SK-N-MC (cell line): ENCODE results near the gene BACH2.

Experiments used
- DNase-seq: peaks from one replicate; pipeline ENCODE4 v3.0.0-alpha.2; 2011; ENCODE audit warnings: low read depth, low spot score
- H3K27ac ChIP-seq: fragments of 200-600 bp; sonication (generic); 2 replicates; pipeline ENCODE4 v1.5.1; 2016; ENCODE audit warnings: mixed run types
- H3K36me3 ChIP-seq: fragments of 200-600 bp; sonication (generic); 2 replicates; pipeline ENCODE4 v1.6.1; 2017; ENCODE audit warnings: antibody characterized with exemption, low read length, mixed read lengths; ENCODE audit not compliant: insufficient read depth
- H3K4me3 ChIP-seq: fragments of 200-600 bp; sonication (generic); 2 replicates; pipeline ENCODE4 v1.5.1; 2016
- H3K9ac ChIP-seq: fragments of 200-600 bp; sonication (generic); 2 replicates; pipeline ENCODE4 v1.8.0; 2017; ENCODE audit warnings: mixed run types, mixed read lengths; ENCODE audit not compliant: insufficient read length
- H3K9me3 ChIP-seq: fragments of 200-600 bp; sonication (generic); 2 replicates; pipeline ENCODE4 v1.6.1; 2017; ENCODE audit warnings: low read depth, mild to moderate bottlenecking, antibody characterized with exemption, low read length, moderate library complexity, mixed read lengths
- EZH2 ChIP-seq: fragments of 200-600 bp; sonication (generic); IDR thresholded peaks from one replicate; pipeline ENCODE4 v1.6.1; 2017; ENCODE audit warnings: antibody characterized with exemption
- FOXP2 ChIP-seq: optimal IDR thresholded peaks from 2 replicates; pipeline ENCODE3; 2011; ENCODE audit warnings: mild to moderate bottlenecking, moderate library complexity; ENCODE audit not compliant: insufficient read depth; ENCODE audit errors: extremely low read length, control extremely low read depth
- POLR2AphosphoS5 ChIP-seq: IDR thresholded peaks from 2 replicates; pipeline ENCODE4 v1.6.1; 2012; ENCODE audit warnings: mild to moderate bottlenecking, low read depth, low read length, borderline replicate concordance

The BACH2 gene

DNA sequence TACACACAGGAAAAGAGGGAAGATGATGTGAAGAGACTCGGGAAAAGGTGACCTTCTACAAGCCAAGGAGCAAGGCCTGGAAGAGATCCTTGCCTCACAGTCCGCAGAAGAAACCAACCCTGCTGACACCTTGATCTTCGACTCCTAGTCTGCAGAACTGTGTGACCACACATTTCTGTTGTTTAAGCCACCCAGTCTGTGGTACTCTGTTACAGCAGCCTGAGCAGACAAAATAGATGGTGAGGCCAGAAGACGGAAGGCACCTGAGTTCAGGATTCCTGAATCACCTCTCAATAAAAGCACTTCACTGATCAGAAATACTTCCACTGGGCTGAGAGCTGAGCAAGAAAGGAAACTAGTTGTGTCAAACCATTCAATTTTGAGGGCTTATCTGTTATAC is 103.3 kb downstream of the BACH2 start:
- no peak overlapping the region for H3K27ac ChIP-seq
- H3K4me3 ChIP-seq, result no peak overlapping the region
- H3K36me3 ChIP-seq, result no peaks in the 10 kb centered on the region
- TF ChIP-seq EZH2, result no peak
- DNase-seq, result no peak
- no peak overlapping the region for H3K9ac ChIP-seq
- no peaks in the 10 kb centered on the region for H3K9me3 ChIP-seq

DNA sequence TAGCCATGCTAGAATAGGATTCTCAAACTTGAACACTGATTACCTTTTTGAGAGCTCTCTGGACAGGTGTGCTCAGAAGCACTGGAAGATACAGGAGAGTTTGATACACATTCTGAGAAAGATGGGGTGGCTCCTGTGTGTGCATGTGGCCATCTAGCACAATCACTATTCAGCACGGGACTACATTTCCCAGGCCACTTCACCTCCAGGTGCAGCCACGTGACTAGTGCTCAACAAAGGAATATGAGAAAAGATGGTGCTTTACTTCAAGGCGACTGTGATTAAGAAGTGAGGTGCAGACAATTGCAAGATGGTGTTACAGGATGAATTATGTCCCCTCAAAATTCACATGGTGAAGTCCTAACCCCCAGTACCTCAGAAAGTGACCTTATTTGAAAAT is 103.8 kb downstream of the BACH2 start:
- Histone ChIP-seq H3K9ac (no peak overlapping the region), H3K4me3 (no peak overlapping the region), H3K27ac (no peak overlapping the region), H3K36me3 (no peaks in the 10 kb centered on the region), H3K9me3 (no peaks in the 10 kb centered on the region)
- no peak for TF ChIP-seq EZH2
- TF ChIP-seq POLR2AphosphoS5, result no peak
- TF ChIP-seq FOXP2, result no peak
- DNase-seq, result no peak

DNA sequence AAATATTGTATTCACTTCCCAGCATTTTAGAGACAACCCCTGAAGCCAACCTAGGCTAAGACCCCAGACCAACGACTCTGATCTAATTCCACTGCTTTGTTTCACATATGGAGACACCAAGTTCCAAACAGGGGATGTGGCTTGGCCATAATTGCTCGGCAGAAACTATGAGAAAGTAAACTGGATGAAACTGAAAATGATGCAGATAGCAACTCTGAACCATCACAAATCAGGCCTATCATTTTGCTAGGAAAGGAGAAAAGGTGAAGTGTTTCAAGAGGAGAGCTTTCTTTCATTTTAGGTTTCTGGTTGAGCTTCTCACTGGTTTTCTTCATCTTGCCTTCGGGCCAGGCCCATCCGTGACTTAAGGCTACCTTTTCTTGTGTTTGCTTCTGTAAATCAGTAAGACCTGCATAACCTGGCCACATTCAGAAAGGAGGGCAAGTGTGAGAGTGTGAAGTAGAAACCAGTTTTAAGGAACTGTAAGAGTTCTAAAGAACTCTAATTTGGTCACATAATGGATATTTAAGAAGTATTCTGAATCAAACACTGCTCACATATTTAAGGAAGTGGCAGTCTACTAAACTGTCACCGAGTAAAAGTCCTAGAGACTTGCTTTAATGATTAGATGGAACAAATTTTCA is 105.8 kb downstream of the BACH2 start:
- no peak overlapping the region for H3K4me3 ChIP-seq
- no peak for TF ChIP-seq EZH2
- TF ChIP-seq FOXP2, result no peak
- TF ChIP-seq POLR2AphosphoS5, result no peak
- no peak for DNase-seq

GRCh38 chr6:90190131-90190530 is 106.5 kb downstream of the BACH2 start:
- no peak for TF ChIP-seq FOXP2
- no peak for TF ChIP-seq POLR2AphosphoS5
- no peak for TF ChIP-seq EZH2
- no peak overlapping the region for H3K9ac ChIP-seq
- no peaks in the 10 kb centered on the region for H3K9me3 ChIP-seq
- no peak overlapping the region for H3K4me3 ChIP-seq
- H3K27ac ChIP-seq, result no peak overlapping the region
- DNase-seq, result no peak
- no peaks in the 10 kb centered on the region for H3K36me3 ChIP-seq

More for the DNA sequence above, 105.8 kb downstream of the BACH2 start:
- no peaks in the 10 kb centered on the region for H3K9me3 ChIP-seq
- H3K27ac ChIP-seq, result no peak overlapping the region
- no peak overlapping the region for H3K9ac ChIP-seq
- H3K36me3 ChIP-seq, result no peaks in the 10 kb centered on the region

- H3K9me3 ChIP-seq, result no peaks in the 10 kb centered on the region
- TF ChIP-seq POLR2AphosphoS5 (no peak), FOXP2 (no peak), EZH2 (no peak)
- no peak overlapping the region for H3K4me3 ChIP-seq
- H3K36me3 ChIP-seq, result no peaks in the 10 kb centered on the region
- H3K27ac ChIP-seq, result no peak overlapping the region
- H3K9ac ChIP-seq, result no peak overlapping the region
- no peak for DNase-seq
Observed at GRCh38 chr6:90187437-90188121, 109.1 kb downstream of the BACH2 start.

- no peaks in the 10 kb centered on the region for H3K36me3 ChIP-seq
- peak; percentile 48 for DNase-seq
- peak overlapping the region; percentile 17; the same call in 1 of the 2 replicates for H3K4me3 ChIP-seq
- no peak for TF ChIP-seq EZH2
- no peak overlapping the region for H3K27ac ChIP-seq
- H3K9me3 ChIP-seq, result no peaks in the 10 kb centered on the region
- no peak overlapping the region for H3K9ac ChIP-seq
Observed at GRCh38 chr6:90186637-90187371, 109.8 kb downstream of the BACH2 start.

GRCh38 chr6:90186026-90186425 is 110.6 kb downstream of the BACH2 start:
- no peak for DNase-seq
- no peak overlapping the region for H3K4me3 ChIP-seq
- no peak overlapping the region for H3K9ac ChIP-seq
- H3K27ac ChIP-seq, result no peak overlapping the region
- no peak for TF ChIP-seq FOXP2
- TF ChIP-seq POLR2AphosphoS5, result no peak
- no peak for TF ChIP-seq EZH2
- H3K36me3 ChIP-seq, result no peaks in the 10 kb centered on the region
- no peaks in the 10 kb centered on the region for H3K9me3 ChIP-seq

DNA sequence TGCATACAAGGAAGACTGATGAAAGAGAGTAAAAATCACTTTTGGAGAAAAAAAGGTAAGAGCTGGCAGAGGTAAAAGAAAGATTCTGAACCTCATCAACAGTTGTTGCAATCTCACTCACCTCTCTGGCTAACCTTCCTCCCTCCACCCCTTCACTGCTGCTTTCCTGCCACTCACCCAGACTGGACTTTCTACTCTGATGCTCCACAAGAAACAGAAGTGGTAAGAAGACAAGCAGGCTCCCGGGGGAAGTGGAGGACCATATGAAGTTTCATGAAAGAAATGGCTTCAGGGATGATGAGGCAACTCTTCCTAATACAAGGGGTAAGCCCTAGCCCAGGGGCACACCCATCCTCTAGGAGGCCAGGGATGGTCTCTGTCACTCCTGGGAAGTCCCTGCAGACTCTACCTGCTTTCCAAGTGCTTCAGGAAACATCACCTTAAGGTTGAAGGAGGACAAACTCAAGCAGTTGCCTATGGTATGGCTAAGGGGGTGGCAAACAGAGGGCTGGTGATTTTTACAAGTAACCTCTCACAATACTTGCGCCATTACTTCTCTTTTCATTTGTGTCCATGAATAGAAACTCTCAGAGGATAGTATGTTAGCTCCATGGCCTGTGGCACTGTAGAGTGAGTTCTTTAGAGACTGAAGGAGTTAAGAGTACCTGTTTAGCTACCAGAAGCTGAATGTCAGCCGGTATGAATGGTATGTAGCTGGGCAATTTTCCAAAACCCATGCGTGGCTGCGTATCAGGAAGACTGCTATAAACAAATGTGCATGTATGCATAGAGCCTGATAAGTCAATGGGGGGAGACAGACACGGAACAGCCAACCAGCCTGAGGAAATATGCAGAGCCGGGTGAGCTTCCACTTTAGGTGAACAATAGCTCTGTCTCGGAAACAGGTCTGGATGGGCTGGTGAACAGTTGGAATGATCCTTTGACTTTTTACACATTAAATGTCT is 112.0 kb downstream of the BACH2 start:
- no peak for TF ChIP-seq POLR2AphosphoS5
- no peak for TF ChIP-seq FOXP2
- TF ChIP-seq EZH2, result no peak
- Histone ChIP-seq H3K4me3 (no peak overlapping the region), H3K36me3 (no peaks in the 10 kb centered on the region)

More for the DNA sequence above, 112.0 kb downstream of the BACH2 start:
- H3K27ac ChIP-seq, result no peak overlapping the region
- no peak for DNase-seq
- H3K9me3 ChIP-seq, result no peaks in the 10 kb centered on the region
- no peak overlapping the region for H3K9ac ChIP-seq
